ENCODE measurements around the gene USP10. TPM values are rescaled to one million over a fixed set of nuclear protein-coding genes. Genes with fewer than 3 reads are reported as not detected.

The USP10 gene
- polyA plus RNA-seq, 1 donor, result 66.5 TPM

GRCh38 chr16:84659656-84660300 lies 40.0 kb upstream of the USP10 start:
- H3K36me3 ChIP-seq (ENCODE audit: control insufficient read depth, insufficient read depth, low read length), result peaks cover 83% of the 10 kb centered on the region

GRCh38 chr16:84660973-84661372 lies 38.8 kb upstream of the USP10 start:
- no peaks in the 10 kb centered on the region for H3K27me3 ChIP-seq (ENCODE audit: control insufficient read depth, insufficient read depth, low read length)
- 100% methylated on average over 1 of the region's 7 CpGs for WGBS (ENCODE audit: insufficient coverage, low lambda C conversion rate)
- no peak overlapping the region for H3K4me3 ChIP-seq (ENCODE audit: low read length)
- H3K36me3 ChIP-seq (ENCODE audit: control insufficient read depth, insufficient read depth, low read length), result peaks cover 86% of the 10 kb centered on the region
- no peak overlapping the region for H3K27ac ChIP-seq (ENCODE audit: low read length)
- DNase-seq, result no peak
- H3K4me1 ChIP-seq (ENCODE audit: control insufficient read depth, insufficient read depth, low read length), result no peaks in the 10 kb centered on the region
- H3K9me3 ChIP-seq (ENCODE audit: control insufficient read depth, low read depth, low read length), result peaks cover 14% of the 10 kb centered on the region

More at GRCh38 chr16:84659656-84660300, 40.0 kb upstream of the USP10 start:
- Histone ChIP-seq H3K4me3 (ENCODE audit: low read length) (no peak overlapping the region), H3K9me3 (ENCODE audit: control insufficient read depth, low read depth, low read length) (peaks cover 14% of the 10 kb centered on the region), H3K27me3 (ENCODE audit: control insufficient read depth, insufficient read depth, low read length) (no peaks in the 10 kb centered on the region), H3K27ac (ENCODE audit: low read length) (no peak overlapping the region), H3K4me1 (ENCODE audit: control insufficient read depth, insufficient read depth, low read length) (no peaks in the 10 kb centered on the region)
- DNase-seq, result no peak
- no CpG with 5 or more reads among the region's 27 CpGs for WGBS (ENCODE audit: insufficient coverage, low lambda C conversion rate)

- DNase-seq, result no peak
- H3K4me1 ChIP-seq (ENCODE audit: control insufficient read depth, insufficient read depth, low read length), result no peaks in the 10 kb centered on the region
- no peak overlapping the region for H3K27ac ChIP-seq (ENCODE audit: low read length)
- H3K27me3 ChIP-seq (ENCODE audit: control insufficient read depth, insufficient read depth, low read length), result no peaks in the 10 kb centered on the region
- 100% methylated on average over 1 of the region's 51 CpGs for WGBS (ENCODE audit: insufficient coverage, low lambda C conversion rate)
- peaks cover 14% of the 10 kb centered on the region for H3K9me3 ChIP-seq (ENCODE audit: control insufficient read depth, low read depth, low read length)
- peaks cover 91% of the 10 kb centered on the region for H3K36me3 ChIP-seq (ENCODE audit: control insufficient read depth, insufficient read depth, low read length)
- H3K4me3 ChIP-seq (ENCODE audit: low read length), result no peak overlapping the region
Observed at GRCh38 chr16:84661418-84662060, 38.3 kb upstream of the USP10 start.

- peaks cover 84% of the 10 kb centered on the region for H3K36me3 ChIP-seq (ENCODE audit: control insufficient read depth, insufficient read depth, low read length)
- DNase-seq, result no peak
- H3K4me1 ChIP-seq (ENCODE audit: control insufficient read depth, insufficient read depth, low read length), result peaks cover under 1% of the 10 kb centered on the region
- H3K9me3 ChIP-seq (ENCODE audit: control insufficient read depth, low read depth, low read length), result peaks cover 6% of the 10 kb centered on the region
- H3K27me3 ChIP-seq (ENCODE audit: control insufficient read depth, insufficient read depth, low read length), result no peaks in the 10 kb centered on the region
- H3K27ac ChIP-seq (ENCODE audit: low read length), result no peak overlapping the region
- 97% methylated on average over 7 of the region's 9 CpGs for WGBS (ENCODE audit: insufficient coverage, low lambda C conversion rate)
- H3K4me3 ChIP-seq (ENCODE audit: low read length), result no peak overlapping the region
Observed at GRCh38 chr16:84662471-84662870, 37.3 kb upstream of the USP10 start.

- peaks cover 4% of the 10 kb centered on the region for H3K9me3 ChIP-seq (ENCODE audit: control insufficient read depth, low read depth, low read length)
- DNase-seq, result no peak
- H3K4me3 ChIP-seq (ENCODE audit: low read length), result no peak overlapping the region
- peaks cover 73% of the 10 kb centered on the region for H3K36me3 ChIP-seq (ENCODE audit: control insufficient read depth, insufficient read depth, low read length)
- H3K27me3 ChIP-seq (ENCODE audit: control insufficient read depth, insufficient read depth, low read length), result no peaks in the 10 kb centered on the region
- WGBS (ENCODE audit: insufficient coverage, low lambda C conversion rate), result no CpG with 5 or more reads among the region's 9 CpGs
- no peak overlapping the region for H3K27ac ChIP-seq (ENCODE audit: low read length)
- H3K4me1 ChIP-seq (ENCODE audit: control insufficient read depth, insufficient read depth, low read length), result peaks cover 2% of the 10 kb centered on the region
Observed at GRCh38 chr16:84663433-84664101, 36.2 kb upstream of the USP10 start.

- peak in 1 of 2 donors; percentile 49 for DNase-seq
- Histone ChIP-seq H3K27me3 (ENCODE audit: control insufficient read depth, insufficient read depth, low read length) (no peaks in the 10 kb centered on the region), H3K4me3 (ENCODE audit: low read length) (no peak overlapping the region), H3K4me1 (ENCODE audit: control insufficient read depth, insufficient read depth, low read length) (peaks cover 2% of the 10 kb centered on the region), H3K27ac (ENCODE audit: low read length) (no peak overlapping the region), H3K9me3 (ENCODE audit: control insufficient read depth, low read depth, low read length) (peaks cover 4% of the 10 kb centered on the region), H3K36me3 (ENCODE audit: control insufficient read depth, insufficient read depth, low read length) (peaks cover 55% of the 10 kb centered on the region)
- WGBS (ENCODE audit: insufficient coverage, low lambda C conversion rate), result no CpG with 5 or more reads among the region's 2 CpGs
Observed at GRCh38 chr16:84665359-84665758, 34.4 kb upstream of the USP10 start.

GRCh38 chr16:84665843-84666242 lies 34.0 kb upstream of the USP10 start:
- peaks cover 4% of the 10 kb centered on the region for H3K9me3 ChIP-seq (ENCODE audit: control insufficient read depth, low read depth, low read length)
- H3K27me3 ChIP-seq (ENCODE audit: control insufficient read depth, insufficient read depth, low read length), result no peaks in the 10 kb centered on the region
- no peak overlapping the region for H3K4me3 ChIP-seq (ENCODE audit: low read length)
- peaks cover 51% of the 10 kb centered on the region for H3K36me3 ChIP-seq (ENCODE audit: control insufficient read depth, insufficient read depth, low read length)
- 40% methylated on average over 1 of the region's 7 CpGs for WGBS (ENCODE audit: insufficient coverage, low lambda C conversion rate)
- no peak overlapping the region for H3K27ac ChIP-seq (ENCODE audit: low read length)
- DNase-seq, result no peak
- peaks cover 2% of the 10 kb centered on the region for H3K4me1 ChIP-seq (ENCODE audit: control insufficient read depth, insufficient read depth, low read length)

GRCh38 chr16:84667600-84668309 lies 32.0 kb upstream of the USP10 start:
- DNase-seq, result peak in 1 of 2 donors; percentile 37
- no peak overlapping the region for H3K27ac ChIP-seq (ENCODE audit: low read length)
- H3K4me3 ChIP-seq (ENCODE audit: low read length), result no peak overlapping the region
- no CpG with 5 or more reads among the region's 16 CpGs for WGBS (ENCODE audit: insufficient coverage, low lambda C conversion rate)
- H3K9me3 ChIP-seq (ENCODE audit: control insufficient read depth, low read depth, low read length), result no peaks in the 10 kb centered on the region
- H3K36me3 ChIP-seq (ENCODE audit: control insufficient read depth, insufficient read depth, low read length), result peaks cover 32% of the 10 kb centered on the region
- no peaks in the 10 kb centered on the region for H3K27me3 ChIP-seq (ENCODE audit: control insufficient read depth, insufficient read depth, low read length)
- H3K4me1 ChIP-seq (ENCODE audit: control insufficient read depth, insufficient read depth, low read length), result peaks cover 2% of the 10 kb centered on the region

GRCh38 chr16:84670063-84670462 lies 29.7 kb upstream of the USP10 start:
- WGBS (ENCODE audit: insufficient coverage, low lambda C conversion rate), result no CpG with 5 or more reads among the region's 12 CpGs
- Histone ChIP-seq H3K36me3 (ENCODE audit: control insufficient read depth, insufficient read depth, low read length) (peaks cover 12% of the 10 kb centered on the region), H3K27me3 (ENCODE audit: control insufficient read depth, insufficient read depth, low read length) (no peaks in the 10 kb centered on the region), H3K27ac (ENCODE audit: low read length) (no peak overlapping the region), H3K4me3 (ENCODE audit: low read length) (no peak overlapping the region), H3K9me3 (ENCODE audit: control insufficient read depth, low read depth, low read length) (no peaks in the 10 kb centered on the region), H3K4me1 (ENCODE audit: control insufficient read depth, insufficient read depth, low read length) (peaks cover 2% of the 10 kb centered on the region)
- no peak for DNase-seq
